DMS114 treated with DMSO at 0.1 percent for 48 hours (cell line): Measurements from ENCODE around the gene AOPEP.

Experiments
- DNase-seq: peaks from one replicate; lab custom pipeline; 2025; ENCODE audit not compliant: unreplicated experiment; lab: John Stamatoyannopoulos, UW

Gene AOPEP

DNA sequence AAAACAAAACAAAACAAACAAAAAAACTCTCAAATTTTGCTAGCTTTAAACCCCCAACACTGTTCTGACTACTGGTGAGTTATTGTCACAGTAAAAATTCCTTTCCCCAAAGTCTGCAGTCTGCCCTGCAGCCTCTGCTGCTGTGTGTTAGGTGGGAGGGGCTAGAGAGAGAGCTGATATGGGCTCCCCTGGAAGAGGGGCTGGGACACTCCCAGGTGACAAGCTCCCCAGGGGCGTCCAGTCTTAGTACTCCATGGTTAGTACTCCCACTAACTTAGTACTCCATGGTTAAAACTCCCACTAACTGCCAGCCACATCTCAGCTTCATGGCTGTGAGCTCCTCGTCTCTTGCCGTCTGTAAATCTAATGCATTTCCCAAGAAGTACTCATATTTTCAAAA lies 399.2 kb downstream of the AOPEP start:
- no peak for DNase-seq

DNA sequence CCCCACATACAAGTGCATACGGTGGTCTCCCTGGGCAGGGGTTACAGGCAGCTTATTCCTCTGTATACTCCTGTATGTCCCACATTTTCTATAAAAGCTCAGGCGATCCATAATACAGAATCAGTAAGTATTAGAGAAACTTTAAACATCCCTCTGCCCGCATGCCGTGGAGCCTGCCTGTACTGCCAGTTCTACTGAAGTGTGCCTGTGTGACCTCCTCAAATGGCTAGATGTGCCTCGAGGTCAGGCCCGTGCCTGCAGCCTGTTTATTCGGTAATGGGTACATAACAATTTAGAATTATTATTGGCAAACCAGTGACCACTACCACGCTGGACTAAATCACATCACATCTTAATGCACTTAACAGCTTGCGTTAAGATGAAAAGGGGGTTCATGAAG lies 400.2 kb downstream of the AOPEP start:
- no peak for DNase-seq

DNA sequence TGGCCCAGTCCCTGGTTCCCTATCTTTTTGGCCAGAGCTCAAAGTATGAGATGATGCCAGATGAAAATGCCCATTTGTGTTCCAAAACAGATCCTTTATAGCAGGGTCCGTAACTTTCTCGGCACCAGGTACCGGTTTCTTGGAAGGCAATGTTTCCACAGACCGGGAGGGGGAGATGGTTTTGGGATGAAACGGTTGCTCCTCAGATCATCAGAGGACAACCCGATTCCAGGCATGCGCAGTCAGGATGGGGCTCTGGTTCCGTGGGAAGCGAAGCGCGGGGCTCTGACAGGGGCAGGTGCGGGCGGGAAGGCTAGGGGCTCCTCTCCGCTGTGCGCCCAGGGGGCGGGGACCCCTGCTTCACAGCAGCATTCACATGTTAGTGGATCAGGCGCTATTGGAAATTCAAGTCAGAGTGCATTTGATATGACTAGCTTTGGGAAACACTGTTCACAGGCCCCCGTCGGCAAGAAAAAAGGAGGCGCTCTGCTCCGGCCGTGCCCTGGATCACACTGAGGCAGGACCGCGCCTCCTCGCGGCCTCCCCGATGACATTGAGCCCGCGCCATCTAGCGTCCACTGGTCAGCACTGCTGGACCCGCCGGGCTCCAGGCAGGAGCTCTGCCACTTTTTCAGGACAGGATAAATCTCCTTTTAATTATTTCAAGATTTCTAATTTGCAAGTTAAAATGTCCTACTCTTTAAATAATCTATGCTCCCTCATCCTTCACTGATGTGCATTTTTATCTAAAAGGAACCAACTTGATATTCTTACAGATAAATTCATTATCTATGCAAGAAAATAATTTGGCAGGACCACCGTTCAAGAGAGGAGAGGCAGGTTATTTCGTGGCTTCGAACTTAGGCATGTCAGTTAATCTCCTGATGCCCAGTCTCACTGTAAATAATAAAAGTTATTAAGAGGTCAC lies 401.0 kb downstream of the AOPEP start:
- no peak for DNase-seq

DNA sequence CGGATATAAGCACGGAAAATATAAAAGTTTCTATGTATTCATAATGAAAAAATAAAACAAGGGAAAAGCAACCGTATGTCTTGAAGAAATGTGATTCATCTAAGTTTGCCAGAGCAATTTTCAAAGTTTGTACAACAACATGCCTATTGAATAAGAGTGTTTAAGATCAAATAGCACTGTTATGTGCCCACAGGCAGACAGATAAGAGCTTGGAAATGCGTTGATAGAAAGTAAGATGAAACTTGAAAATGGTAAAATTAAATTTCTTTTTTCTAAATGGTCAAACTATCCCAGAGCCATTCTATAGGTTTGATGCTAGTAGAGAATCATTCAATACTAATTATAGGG lies 401.7 kb downstream of the AOPEP start:
- DNase-seq: no peak

DNA sequence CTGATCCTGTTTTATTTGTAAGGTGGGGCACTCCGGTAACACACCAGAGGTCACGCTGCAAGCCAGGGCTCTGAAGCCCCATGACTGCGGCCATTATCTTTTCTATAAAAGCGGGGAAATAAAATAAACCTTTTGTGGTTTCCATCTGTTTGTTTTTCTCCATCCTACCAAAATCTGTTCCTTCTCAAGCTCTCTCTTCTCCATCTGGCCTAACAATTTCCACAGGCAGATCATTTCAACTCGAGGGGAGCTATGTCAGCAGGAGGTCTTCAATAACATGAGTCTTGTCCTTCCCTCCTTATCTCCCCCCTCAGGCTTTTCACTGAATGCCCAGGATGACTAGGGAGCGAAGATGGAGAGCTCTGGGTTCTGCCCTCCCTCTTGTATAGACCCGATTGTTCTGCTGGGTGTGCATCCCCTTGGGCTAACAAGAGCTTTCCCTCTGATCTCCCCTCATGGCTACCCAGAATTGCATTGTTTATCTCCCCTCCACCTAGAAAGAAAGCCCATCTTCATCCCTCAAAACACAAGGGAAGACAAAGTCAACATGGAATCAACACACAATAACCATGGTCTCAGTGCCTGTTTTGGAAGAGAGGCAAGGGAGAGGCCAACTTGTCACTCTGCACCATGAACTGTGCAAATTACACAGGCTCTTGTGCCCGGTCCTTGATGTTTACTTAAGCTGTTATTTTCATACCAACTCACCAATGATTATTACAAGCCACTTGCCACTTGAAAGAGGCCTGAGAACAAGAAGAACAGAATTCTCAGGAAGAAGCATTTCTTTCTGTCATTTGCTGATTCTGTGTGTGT lies 403.2 kb downstream of the AOPEP start:
- no peak for DNase-seq

DNA sequence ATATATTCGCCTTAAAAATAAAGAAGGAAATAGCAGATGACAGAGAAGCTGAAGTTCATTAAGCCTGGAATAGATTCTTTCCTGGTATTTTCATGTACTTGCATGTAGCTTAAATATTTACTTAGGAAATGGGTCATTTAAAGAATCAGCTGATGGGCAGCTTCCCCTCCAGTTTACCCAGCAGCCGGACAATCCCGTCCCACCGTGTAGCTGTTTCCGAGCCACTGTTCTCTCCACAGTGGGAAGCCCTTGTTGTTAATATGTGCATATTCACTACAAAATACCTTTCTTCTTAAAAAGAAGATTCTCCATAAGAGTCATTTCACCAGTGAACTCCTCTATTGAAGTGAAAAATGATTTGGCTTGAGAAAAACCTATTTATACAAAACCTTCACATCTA lies 404.0 kb downstream of the AOPEP start:
- DNase-seq: no peak

DNA sequence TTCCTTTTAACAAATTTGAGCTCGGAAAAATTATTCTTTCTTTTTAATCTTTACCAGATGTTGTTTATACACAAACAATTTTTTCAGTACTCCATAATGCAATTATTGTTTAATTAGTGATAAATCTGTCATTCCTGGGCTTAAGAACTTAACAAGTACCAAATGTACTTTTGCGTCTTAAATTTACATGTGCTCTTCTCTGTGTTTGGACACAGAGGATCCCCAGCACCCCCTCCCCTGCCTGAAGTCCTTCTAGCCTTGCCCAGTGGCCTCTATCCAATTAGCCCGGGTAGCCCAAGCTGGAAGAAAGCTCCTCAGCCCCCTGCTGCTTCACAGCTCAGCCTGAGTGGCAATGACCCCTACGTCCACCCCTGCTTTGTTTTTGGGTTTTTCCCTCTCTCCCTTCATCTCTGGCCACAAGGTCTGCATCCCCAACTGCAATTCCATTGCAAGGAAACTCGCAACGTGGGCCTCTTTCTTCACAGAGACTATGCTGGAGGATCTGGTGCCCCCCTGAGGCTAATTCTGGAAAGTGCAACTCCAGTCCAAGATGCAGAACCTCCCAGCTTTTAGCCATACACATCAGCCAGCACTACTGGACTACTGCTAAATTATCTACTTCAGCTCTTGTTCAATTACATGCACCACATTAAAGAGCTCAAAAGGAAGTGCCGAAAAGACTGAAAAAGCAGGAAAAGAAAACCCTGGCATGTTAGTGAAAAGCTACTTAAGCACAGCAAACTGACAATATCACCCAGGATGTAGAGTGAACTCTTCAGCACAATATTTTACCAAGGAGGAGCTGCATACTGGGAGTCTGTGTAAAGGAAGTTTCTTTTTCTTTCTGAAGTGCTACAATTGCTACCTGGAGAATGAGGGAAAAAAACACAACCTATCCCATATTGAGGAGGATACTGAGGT lies 404.8 kb downstream of the AOPEP start:
- DNase-seq: no peak

DNA sequence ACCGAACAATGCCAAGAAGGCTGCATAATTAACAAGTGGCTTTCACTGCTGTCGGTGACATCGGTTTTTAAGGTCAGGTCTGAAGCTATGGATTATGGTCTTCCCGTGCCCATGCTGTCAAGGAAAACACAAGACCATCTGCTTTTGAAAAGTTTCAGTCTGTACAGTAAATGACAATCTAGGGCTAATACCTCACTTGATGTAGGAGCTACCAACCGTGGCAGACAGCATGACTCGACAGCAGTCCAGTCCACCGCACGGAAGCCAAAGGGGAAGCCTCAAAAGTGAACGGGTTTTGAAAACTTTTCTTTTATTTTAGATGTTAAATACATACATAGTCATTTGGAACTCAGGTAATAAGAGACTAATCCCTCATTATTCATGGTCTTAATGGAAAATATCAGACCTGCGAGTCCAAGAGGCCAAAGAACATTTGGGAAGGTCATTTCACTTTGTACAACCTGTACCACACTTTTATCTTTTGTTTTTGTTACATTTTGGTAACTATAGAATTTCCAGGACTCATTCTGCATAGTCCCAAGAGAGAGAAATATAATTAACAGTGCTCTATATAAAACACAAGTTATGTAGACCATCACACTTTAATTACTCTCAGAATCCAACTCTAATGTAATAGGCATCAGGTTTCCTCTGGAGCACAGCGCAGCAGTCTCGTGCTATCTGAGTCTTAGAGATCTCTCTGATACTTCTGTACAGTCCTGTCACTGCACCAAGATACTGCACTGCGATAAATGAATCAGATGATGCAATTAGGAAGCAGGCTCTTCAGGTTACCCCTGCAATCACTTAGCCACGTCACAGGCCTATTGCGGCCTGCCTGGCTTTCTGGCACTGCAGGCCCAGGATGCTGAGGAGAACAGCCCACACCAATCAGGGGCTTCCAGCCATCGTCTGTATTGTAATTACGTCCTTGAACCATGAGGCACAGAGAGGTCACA lies 406.1 kb downstream of the AOPEP start:
- DNase-seq: no peak

DNA sequence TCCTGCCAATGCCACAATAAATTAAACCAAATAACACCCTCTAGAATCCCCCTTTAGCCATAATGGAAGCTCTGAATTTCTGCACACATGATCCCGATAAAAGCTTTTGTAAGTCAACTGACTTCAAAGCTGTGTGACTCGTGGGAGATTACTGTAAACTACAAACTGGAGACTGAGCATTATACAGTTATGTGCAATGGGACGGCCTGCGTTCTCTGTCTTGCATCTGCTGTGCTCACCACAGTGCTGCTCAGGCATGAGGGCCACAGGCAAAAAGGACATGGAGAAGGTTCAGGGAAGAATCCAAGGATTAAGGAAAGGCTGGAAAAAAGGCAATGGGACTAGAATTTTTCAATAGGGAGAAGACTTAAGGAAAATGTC lies 406.8 kb downstream of the AOPEP start:
- DNase-seq: no peak

DNA sequence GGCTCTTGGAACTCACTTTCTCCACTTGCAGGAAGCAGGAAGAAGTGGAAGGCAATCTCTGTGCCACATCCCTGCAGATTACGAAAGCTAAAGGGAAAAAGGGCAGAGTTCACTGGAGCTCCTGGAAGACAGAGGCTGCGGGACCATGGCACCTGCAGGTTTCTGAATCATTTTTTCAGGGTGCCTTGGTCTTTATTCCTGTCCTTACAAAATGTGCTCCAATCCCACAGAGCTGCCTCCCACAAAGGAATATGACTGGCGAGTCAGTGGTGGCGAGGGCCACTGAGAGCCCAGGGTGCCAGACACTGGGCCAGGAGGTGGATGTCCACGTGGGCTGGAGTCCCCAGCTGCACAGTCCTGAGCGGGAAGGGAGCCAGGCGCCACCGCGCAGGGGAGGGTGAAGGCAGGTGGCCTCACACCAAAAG lies 408.0 kb downstream of the AOPEP start:
- no peak for DNase-seq

DNA sequence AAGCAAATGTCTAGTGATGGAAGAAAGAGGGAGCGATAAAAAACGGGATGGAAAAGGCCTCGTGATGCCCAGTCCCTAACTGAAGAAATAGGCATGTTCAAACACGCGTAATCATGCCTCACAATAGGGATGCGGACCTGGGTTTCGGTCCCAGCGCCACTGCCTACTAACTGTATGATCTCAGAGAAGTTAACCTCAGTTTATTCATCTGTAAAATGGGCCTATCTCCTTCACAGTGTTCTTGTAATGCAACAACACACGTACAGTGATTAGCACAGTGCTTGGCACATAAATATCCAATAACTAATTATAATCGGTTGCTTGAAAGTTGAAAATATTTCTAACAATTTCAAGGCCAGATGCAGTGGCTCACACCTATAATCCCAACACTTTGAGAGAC lies 409.3 kb downstream of the AOPEP start:
- DNase-seq: no peak
